GM10248 (cell line): ENCODE data around the gene SDF2L1.
A peak's percentile ranks its signal among the peaks of the same experiment; 100 is the strongest.

Experiments
- CTCF ChIA-PET: fragments of 300-600 bp; sonication (Branson Sonifier 250); formaldehyde crosslinking; extraction: SDS; loops from one replicate; lab custom pipeline; 2021; ENCODE audit warnings: antibody characterized with exemption; lab: Yijun Ruan, JAX
- POLR2A ChIA-PET: fragments of 350-650 bp; sonication (Branson Sonifier 250); formaldehyde crosslinking; extraction: SDS; loops from one replicate; lab custom pipeline; 2020; ENCODE audit warnings: antibody characterized with exemption; lab: Yijun Ruan, JAX
- DNase-seq: peaks from one replicate; pipeline ENCODE4 v3.0.0; 2012; ENCODE audit errors: extremely low spot score
- TF ChIP-seq, protein P1 (sequence below): IDR thresholded peaks from 2 replicates; pipeline ENCODE4 v1.5.1; 2012; ENCODE audit warnings: mild to moderate bottlenecking, low read depth; ENCODE audit errors: extremely low read depth, missing control alignments, control extremely low read depth

SDF2L1 gene

GRCh38 chr22:21626073-21626734 is 15.9 kb upstream of the SDF2L1 start:
- ChIA-PET CTCF (interaction anchor here (1.4 to 17.3 kb wide), 2 partner anchors 9 to 19 kb away, joined by 3 to 274 read pairs; partner anchors contain the start of gene SDF2L1), POLR2A (no interaction called here)
- TF ChIP-seq, protein P1, sequence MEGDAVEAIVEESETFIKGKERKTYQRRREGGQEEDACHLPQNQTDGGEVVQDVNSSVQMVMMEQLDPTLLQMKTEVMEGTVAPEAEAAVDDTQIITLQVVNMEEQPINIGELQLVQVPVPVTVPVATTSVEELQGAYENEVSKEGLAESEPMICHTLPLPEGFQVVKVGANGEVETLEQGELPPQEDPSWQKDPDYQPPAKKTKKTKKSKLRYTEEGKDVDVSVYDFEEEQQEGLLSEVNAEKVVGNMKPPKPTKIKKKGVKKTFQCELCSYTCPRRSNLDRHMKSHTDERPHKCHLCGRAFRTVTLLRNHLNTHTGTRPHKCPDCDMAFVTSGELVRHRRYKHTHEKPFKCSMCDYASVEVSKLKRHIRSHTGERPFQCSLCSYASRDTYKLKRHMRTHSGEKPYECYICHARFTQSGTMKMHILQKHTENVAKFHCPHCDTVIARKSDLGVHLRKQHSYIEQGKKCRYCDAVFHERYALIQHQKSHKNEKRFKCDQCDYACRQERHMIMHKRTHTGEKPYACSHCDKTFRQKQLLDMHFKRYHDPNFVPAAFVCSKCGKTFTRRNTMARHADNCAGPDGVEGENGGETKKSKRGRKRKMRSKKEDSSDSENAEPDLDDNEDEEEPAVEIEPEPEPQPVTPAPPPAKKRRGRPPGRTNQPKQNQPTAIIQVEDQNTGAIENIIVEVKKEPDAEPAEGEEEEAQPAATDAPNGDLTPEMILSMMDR = no peak
- no peak for DNase-seq

DNA sequence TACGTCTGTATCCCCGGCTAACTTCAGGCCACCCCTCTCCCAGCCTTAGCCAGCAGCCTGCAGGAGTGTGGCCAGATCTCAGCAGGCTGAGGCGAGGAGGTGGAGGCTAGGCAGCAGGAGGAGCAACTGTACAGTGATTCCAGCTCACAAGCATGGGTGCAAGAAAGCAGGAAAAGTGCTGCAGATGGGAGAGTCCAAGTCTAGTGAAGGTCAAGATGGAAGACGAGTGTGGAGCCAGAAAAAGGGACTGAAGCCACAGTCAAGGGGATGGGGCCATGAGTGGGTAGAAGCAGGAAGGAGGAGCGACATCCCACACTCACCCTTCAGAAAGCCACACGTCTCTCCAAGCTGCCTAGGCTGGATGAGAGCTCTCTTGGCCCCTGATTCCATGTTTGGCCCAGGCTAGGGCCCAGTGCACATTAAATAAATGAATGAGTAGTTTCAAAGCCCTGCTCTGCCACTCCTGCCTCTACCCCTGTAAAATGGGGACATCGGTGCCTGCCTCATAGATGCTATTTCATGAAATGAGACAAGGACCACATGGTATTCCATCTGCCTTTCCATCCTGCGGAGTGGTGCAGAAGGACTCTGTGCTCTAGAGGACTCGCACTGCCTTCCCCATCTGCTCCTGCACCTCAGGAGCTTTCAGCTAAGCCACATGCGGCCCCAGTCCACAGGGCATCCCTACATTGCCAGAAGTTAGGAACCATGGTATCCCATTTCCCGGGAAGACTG is 15.2 kb upstream of the SDF2L1 start:
- ChIA-PET POLR2A (no interaction called here), CTCF (interaction anchor here (5.3 to 17.3 kb wide), 2 partner anchors 11 to 18 kb away, joined by 58 to 274 read pairs; partner anchors contain the start of gene SDF2L1)
- DNase-seq = no peak
- TF ChIP-seq, protein P1 = no peak

- CTCF ChIA-PET = interaction anchor here (0.6 to 17.3 kb wide), 21 partner anchors 8 to 148 kb away, joined by 3 to 274 read pairs (median 7); partner anchors contain the start of gene SDF2L1
- DNase-seq = no peak
These were observed 13.5 kb upstream of the SDF2L1 start for GRCh38 chr22:21628386-21629254.

DNA sequence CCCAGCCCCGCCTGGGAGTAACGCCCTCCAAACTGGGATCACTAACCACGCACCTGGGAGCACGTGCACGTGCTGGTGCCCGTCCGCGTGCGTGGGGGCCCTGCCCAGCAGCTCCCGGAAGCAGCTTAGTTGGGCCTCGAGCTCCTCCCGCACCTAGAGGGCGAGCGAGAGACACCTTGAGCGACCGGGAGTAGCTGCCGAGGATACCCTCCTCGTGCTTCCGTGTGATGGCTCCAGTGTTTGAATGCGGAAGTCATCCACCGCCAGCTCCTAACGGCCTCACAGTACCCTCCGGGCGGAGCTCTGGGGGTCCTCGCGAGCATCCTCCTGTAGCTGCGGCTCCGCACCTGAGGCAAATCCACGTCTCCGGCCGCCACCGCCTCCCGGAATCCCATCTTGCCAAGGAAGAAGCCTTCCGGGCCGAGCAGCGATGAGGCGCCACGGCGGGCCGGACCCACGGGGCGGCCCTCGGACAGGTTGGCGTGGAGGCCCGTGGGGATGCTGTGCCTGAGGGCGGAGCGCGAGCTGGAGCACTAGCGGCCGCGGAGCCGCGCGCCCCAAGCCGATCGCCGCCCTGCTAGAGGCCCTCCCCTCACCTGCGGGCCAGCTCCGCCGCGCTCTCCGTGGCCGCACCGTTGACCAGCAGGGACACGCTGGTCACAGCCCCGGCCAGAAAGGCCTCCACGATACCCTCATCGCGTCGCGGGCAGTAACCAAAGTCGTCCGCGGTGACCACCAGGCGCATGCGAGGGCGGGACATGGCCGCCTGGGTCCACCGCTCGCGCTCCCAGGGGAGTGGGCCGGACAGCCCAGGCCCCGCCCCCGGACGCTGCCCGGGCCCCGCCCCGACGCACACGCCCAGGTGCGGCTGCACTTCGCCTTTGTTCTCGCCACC is 12.6 kb upstream of the SDF2L1 start, which contains the start of gene YDJC:
TSS of gene YDJC (minus strand) at position 768 of the 895 bp plus-strand sequence. CDS start at position 760, 8 bp downstream.
- TF ChIP-seq, protein P1 = peak; percentile 76
- DNase-seq = peak; percentile 95
- POLR2A ChIA-PET = interaction anchor here (0.5 to 1.5 kb wide), 4 partner anchors 12 to 52 kb away, joined by 3 to 6 read pairs (median 4); no protein-coding TSS in a partner anchor

More at GRCh38 chr22:21628386-21629254, 13.5 kb upstream of the SDF2L1 start:
- POLR2A ChIA-PET = interaction anchor here (0.5 to 1.5 kb wide), 4 partner anchors 13 to 51 kb away, joined by 3 to 6 read pairs (median 4); no protein-coding TSS in a partner anchor
- TF ChIP-seq, protein P1 = peak; percentile 21

GRCh38 chr22:21631025-21631424 is 11.1 kb upstream of the SDF2L1 start:
- CTCF ChIA-PET = interaction anchor here (1.1 to 17.3 kb wide), 7 partner anchors 9 to 307 kb away, joined by 3 to 274 read pairs (median 13); partner anchors contain the start of gene SDF2L1
- TF ChIP-seq, protein P1 = no peak
- POLR2A ChIA-PET = no interaction called here
- DNase-seq = no peak

More for the DNA sequence above, 12.6 kb upstream of the SDF2L1 start, which contains the start of gene YDJC:
- CTCF ChIA-PET = interaction anchor here (0.6 to 17.3 kb wide), 24 partner anchors 8 to 309 kb away, joined by 3 to 274 read pairs (median 5); partner anchors contain the start of gene SDF2L1
